ENCODE results near the gene ZNF608.

ZNF608 gene

GRCh38 chr5:124745928-124746915 is at the start of gene ZNF608:
TSS of gene ZNF608 (minus strand) at chr5:124746639. CDS start at chr5:124744989, 1,650 bp downstream.
- intact Hi-C loops (cut with DNase I), result loop anchor here (5.0 to 10.0 kb wide), 3 partner anchors 159 to 666 kb away; no protein-coding TSS in a partner anchor

GRCh38 chr5:124795829-124796228 is 49.4 kb upstream of the ZNF608 start:
- intact Hi-C loops (cut with DNase I), result no loop called here
- DNase-seq, result no peak

More at GRCh38 chr5:124745928-124746915, at the start of gene ZNF608:
- DNase-seq, result peak in 17 of 42 donors; percentile 18 to 77 (median 43)

GRCh38 chr5:124790895-124791732 is 44.7 kb upstream of the ZNF608 start:
- intact Hi-C loops (cut with DNase I), result no loop called here
- no peak for DNase-seq

GRCh38 chr5:124790301-124790894 is 44.0 kb upstream of the ZNF608 start:
- DNase-seq, result peak in 6 of 42 donors; percentile 16 to 49 (median 40)
- intact Hi-C loops (cut with DNase I), result no loop called here

- no peak for DNase-seq
- intact Hi-C loops (cut with DNase I), result no loop called here
Observed at GRCh38 chr5:124789104-124789605, 42.7 kb upstream of the ZNF608 start.

GRCh38 chr5:124783794-124784193 is 37.4 kb upstream of the ZNF608 start:
- intact Hi-C loops (cut with DNase I), result no loop called here
- DNase-seq, result peak in 1 of 42 donors; percentile 46

GRCh38 chr5:124783285-124783684 is 36.8 kb upstream of the ZNF608 start:
- DNase-seq, result no peak
- intact Hi-C loops (cut with DNase I), result no loop called here

GRCh38 chr5:124782262-124782661 is 35.8 kb upstream of the ZNF608 start:
- DNase-seq, result no peak
- intact Hi-C loops (cut with DNase I), result no loop called here

- DNase-seq, result no peak
- intact Hi-C loops (cut with DNase I), result no loop called here
Observed at GRCh38 chr5:124780011-124780410, 33.6 kb upstream of the ZNF608 start.

- intact Hi-C loops (cut with DNase I), result no loop called here
- peak in 22 of 42 donors; percentile 14 to 70 (median 32) for DNase-seq
Observed at GRCh38 chr5:124773315-124774311, 27.2 kb upstream of the ZNF608 start.

GRCh38 chr5:124772457-124773200 is 26.2 kb upstream of the ZNF608 start:
- no peak for DNase-seq
- intact Hi-C loops (cut with DNase I), result no loop called here

GRCh38 chr5:124771761-124772160 is 25.3 kb upstream of the ZNF608 start:
- DNase-seq, result no peak
- intact Hi-C loops (cut with DNase I), result no loop called here

- intact Hi-C loops (cut with DNase I), result no loop called here
- DNase-seq, result no peak
Observed at GRCh38 chr5:124764992-124765611, 18.7 kb upstream of the ZNF608 start.

- DNase-seq, result no peak
- intact Hi-C loops (cut with DNase I), result no loop called here
Observed at GRCh38 chr5:124764585-124764984, 18.1 kb upstream of the ZNF608 start.

GRCh38 chr5:124761010-124761409 is 14.6 kb upstream of the ZNF608 start:
- intact Hi-C loops (cut with DNase I), result no loop called here
- DNase-seq, result peak in 18 of 42 donors; percentile 20 to 76 (median 52)

GRCh38 chr5:124760608-124761007 is 14.2 kb upstream of the ZNF608 start:
- DNase-seq, result no peak
- intact Hi-C loops (cut with DNase I), result no loop called here

GRCh38 chr5:124755565-124755964 is 9.1 kb upstream of the ZNF608 start:
- intact Hi-C loops (cut with DNase I), result loop anchor here (5.0 kb wide), 1 partner anchor 167 kb away; no protein-coding TSS in a partner anchor
- peak in 40 of 42 donors; percentile 28 to 88 (median 66) for DNase-seq
